HG03108 (cell line): ENCODE measurements around the gene PEX26.

Experiments used
- ATAC-seq: cut with Tn5 transposase; IDR thresholded peaks from one replicate; pipeline ENCODE4 v1.9.1; 2021; ENCODE audit warnings: moderate library complexity; ENCODE audit not compliant: unreplicated experiment

The PEX26 gene

DNA sequence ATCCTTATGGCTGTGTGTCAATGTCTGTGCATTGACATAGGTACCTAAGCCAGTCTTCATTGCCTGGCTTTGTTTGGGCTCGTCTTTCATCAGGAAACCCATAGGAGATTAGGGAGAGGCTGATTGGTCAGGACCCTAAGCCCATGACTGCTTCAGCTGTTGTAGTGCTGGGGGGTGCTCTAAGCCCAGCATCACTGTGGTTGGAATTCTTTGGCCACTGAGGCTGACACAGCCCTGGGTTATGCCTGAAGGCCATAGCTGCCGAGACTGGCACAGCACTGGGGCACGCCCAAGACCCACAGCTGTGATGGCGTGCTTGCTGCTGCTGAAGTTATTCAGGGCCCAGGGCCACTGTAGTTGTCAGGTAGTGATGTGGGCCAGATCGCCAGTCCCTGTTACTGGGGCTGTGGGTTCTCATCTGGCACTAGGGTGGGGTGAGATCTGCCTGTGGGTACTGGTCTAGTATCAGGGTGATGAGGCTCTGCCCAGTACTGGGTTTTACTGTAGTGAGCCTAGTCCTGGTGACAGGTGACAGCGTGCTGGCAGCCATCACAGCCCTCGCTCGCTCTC, 77.1 kb downstream of the PEX26 start:
- ATAC-seq = no peak
